UCSD-AML1 (cell line): ENCODE data around the gene PLXNA2.

Source experiments
- DNase-seq: peaks from one replicate; lab custom pipeline; 2025; ENCODE audit not compliant: unreplicated experiment; lab: John Stamatoyannopoulos, UW

Gene PLXNA2

GRCh38 chr1:208224192-208224713 is 19.9 kb downstream of the PLXNA2 start:
- DNase-seq = no peak

DNA sequence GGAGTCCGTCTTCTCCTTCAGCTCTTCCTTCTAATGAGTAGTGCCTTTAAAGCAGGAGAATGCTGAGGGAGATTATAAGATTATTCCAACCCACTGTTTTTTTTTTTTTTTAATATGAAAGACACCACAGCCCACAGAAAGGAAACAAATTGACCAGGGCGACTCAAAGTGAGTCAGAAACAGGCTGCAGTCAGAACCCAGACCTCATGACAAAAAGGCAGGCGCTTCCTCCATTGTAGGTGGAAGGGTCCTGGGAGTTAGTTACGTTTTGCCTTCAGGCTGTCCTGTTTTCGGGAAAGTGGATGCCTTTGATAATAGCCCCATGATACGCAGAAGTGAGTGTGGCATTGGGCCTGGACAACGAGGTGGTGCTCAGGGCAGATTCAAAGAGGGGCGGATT is 21.0 kb downstream of the PLXNA2 start:
- peak; percentile 29 for DNase-seq

DNA sequence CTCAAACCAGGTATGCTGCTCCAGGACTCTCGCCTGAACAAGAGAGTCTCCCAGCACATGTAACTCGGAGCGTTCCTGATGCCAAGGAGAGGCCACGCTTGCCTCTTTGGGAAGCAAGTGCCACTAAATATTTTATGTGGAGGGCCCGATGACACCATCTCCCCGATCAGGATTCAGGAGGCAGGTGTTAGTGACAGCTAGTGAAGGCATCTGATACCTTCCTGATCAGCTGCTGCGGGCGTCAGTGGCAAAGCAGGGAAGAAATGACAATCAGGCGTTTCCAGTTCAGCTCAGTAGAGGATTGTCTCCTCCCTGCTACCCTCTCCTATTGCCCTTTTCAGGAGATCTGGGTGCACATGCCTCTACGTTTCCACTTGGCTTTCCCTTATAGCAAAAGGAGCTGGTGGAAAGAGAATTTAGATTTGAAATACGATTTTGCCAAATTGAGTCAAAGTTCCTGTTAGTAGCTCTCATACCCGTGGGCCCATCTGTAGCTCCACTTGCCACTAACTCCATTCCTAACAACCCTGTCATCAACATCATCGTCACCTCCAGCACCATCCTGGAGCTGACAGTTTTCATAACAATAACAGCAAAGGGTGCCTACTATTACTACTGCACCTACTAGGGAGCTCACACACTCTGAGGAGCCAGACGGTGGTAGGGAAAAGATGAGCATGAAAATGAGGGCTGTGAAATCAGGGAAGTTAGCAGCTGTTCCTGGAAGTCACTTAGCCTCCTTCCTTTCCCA is 21.6 kb downstream of the PLXNA2 start:
- no peak for DNase-seq

DNA sequence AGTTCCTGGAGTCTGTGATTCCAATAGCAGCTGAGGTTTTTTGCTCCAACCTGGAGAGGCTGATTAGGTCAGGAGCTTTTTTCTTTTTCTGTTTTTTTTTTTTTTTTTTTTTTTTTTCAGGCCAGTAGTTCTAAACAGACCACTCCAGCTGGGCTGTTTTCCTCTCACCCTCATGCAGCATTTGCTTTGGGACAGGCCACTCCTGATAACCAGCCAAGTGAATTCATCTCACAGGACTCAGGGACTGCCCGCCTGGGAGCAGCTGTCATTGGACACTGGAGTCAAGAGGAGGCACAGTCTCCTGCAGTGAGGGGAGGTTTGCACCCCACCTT is 22.9 kb downstream of the PLXNA2 start:
- no peak for DNase-seq

DNA sequence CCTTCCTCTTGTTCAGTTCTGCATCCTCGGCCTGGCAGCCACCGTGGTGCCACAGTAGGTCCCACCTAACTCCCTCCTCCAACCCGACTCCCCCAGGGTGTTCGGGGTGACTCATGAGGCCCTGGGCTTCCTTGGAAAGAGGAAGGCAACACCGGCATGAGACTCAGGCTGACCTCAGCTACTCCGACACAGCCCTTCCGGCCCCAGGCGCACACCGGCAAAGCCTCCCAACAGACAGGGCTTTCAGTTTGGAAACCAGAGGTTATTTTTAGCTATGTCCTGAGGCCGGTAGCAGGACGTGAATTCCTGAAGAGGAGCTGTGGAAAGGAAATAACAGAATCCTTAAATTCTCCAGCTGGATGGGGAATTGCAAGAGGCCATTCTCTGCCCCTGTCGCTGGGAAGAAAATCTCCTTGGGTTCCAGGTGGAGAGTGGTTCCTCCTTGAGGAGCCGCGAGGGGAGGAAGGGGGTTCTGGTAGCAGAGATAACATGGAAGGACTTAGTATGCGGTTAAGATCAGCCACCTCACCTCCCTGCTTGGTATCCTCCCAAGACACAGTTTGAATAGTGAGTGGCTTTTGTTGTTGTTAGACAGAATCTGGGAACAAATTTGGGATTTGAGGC is 24.4 kb downstream of the PLXNA2 start:
- DNase-seq = peak; percentile 74

GRCh38 chr1:208219098-208219658 is 25.0 kb downstream of the PLXNA2 start:
- no peak for DNase-seq

GRCh38 chr1:208218237-208219097 is 25.7 kb downstream of the PLXNA2 start:
- DNase-seq = no peak

DNA sequence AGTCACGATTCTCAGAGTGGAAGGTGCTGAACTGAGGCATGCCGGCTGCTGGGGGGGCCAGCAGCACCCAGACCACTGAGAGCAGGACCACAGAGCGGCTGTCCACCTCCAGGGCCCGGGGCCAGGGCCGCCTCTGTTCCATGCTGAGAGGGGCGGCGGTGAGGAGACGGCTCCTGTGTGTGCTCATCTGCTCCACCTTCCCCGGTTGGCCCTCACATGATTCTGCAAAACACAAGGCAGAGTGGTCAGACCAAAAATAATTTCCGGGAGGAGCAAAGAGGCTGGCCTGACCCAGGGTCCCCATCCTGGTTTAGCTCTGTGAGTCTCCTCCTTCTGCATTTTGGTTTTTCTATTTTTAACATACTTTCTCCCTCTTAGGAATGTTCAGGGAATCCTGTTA is 26.4 kb downstream of the PLXNA2 start:
- no peak for DNase-seq

GRCh38 chr1:208216806-208217205 is 27.4 kb downstream of the PLXNA2 start:
- DNase-seq = no peak

DNA sequence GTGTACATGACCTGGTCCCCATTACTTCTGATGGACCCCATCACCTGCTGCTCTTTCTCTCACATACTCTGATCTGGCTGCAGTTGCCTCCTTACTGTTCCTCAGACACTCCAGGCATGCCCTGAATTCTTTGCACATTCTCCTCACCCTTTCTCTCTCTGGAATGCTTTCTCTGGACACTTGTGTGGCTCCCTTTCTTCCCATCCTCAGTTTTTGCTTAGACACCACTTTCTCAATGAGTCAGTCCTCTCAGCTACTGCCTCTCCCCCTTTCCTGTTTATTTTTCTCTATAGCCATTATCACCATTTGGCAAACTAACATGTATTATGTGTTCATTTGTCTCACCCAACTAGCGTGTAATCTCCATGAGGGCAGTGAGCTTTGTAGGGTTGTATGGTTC is 28.1 kb downstream of the PLXNA2 start:
- no peak for DNase-seq

GRCh38 chr1:208215393-208215792 is 28.8 kb downstream of the PLXNA2 start:
- DNase-seq = no peak

DNA sequence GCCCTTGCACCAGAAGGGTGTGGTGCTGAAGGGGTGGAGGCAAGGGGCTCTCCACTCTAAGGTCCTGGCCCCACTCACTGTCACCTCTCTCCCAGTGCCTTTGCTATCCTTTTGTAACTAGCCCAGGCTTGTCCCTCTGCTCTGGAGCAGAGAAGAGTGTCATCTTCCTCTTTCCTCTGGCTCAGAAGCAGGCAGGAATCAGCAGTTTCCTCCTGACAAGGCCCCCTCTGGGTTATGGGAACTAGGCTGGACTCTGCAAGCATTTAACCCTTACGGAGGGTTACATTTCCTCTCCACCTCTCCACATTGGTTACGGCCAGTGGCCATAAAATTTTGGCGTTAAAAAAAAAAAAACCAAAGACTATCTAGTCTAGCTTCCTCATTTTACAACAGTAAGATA is 30.4 kb downstream of the PLXNA2 start:
- DNase-seq = peak; percentile 55

DNA sequence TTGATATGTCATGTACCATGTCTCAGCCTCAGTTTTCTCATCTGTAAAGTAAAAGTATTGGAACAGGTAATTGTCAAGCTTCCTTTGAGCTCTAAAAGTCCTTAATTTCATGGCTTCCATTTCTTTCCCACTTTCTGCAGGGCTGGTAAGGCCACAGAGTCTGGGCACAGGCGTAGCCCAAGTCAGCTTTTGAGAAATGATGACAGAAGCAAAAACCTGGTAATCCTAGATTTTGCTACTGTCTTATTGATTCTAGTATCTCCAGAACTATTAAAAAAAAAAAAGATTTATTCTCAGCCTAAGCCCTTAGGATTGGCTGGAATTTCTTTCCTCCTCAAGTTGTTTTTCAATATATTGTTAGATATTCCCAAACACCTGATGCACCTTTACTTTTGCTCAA is 31.3 kb downstream of the PLXNA2 start:
- DNase-seq = no peak

DNA sequence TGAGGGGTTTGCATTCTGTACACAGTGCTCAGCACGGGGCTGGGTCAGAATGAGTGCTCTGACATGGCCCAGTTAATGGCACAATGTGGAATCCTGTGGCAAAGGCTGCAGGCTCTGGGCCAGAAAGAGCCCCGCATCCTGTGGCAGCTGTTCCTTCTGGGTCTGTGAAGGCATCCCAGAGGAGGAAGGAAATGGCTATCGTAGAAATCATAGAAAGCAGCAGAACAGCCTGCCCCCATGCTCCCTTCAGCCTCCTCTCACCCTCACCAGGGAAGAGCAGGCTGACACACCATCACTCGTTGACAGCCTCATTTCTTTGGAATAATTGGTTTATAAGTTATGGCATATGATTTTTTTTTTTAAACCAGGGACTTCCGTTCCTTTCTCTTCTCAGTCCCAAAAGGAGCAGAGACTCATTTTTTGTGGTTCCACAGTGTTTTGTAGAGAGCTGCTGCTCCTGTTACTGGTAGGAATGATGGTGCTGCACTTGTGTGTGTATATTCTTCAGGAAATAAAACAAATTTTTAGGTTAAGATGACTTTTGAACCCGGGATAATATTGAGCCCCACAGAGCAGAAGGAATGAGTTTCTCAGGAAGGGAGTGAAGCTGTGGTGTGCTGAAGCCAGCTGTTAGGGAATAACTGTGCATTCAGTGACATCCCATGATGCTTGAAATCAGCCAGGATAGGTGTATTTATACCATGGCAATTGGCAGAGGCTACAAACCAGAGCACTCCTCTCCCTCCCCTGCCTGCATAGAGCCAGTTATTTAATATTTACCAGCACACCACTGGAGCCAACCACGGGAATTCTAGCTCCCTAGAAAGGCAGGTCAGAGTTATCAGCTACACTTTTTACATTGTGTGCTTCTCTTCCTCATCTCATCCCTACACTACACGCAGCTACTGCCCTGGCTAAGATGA is 32.0 kb downstream of the PLXNA2 start:
- peak; percentile 72 for DNase-seq

GRCh38 chr1:208209896-208210589 is 34.1 kb downstream of the PLXNA2 start:
- DNase-seq = no peak

- DNase-seq = no peak
Measured at GRCh38 chr1:208209286-208209685, 34.9 kb downstream of the PLXNA2 start.

DNA sequence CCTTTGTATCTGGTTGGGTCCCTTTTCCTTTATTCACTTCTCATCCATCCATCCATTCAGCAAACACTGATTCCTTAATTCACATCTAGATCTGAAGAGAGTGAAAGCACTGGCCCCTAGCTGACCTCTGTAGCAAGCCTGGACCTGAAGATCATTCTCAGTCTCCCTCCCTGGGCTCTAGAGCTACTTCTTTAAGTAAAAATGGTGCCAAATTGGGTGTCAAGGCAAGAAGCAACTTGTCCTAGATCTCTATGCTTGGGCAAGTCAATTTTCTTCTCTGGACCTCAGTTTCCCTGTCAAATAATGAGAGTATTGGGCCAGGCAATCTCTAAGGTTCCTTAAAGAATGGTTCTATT is 36.1 kb downstream of the PLXNA2 start:
- no peak for DNase-seq

- DNase-seq = peak; percentile 72
Measured at GRCh38 chr1:208207388-208208131, 36.6 kb downstream of the PLXNA2 start.

DNA sequence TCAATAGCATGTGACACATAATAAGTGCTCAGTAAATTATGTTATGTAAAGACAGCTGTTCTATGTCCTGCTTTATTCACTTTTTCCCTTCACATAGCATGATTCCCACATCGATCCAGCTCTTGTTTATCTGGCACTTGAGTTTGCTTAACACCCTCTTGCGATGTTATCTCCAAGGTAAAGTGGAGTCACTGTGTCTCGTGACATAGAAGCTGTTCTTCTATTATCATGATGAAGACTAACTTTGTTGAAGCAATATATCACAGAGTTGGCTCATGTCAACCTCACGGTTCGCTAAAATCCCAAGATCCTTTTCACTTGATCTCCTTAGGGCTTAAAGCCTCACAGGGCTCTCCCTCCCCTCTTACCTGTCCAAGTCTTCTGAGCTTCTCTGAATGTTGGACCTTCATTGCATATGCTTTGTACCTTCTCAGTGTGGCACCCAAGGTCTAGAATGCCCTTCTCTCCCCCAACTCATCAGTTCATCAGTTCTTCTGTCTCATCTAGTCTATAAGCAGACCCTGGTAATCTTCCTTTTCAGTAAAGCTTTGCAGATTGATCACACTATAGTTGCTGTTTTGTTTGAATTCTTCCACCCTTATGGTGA is 38.0 kb downstream of the PLXNA2 start:
- no peak for DNase-seq
